GM21528 (cell line): ENCODE data around the gene EPHA6.
"Not testable (repeated sequence)": the region's sequence is repeated elsewhere in the genome, so short reads cannot be mapped to it uniquely, and the experiment has no call there.

Experiments
- ATAC-seq: cut with Tn5 transposase; IDR thresholded peaks from one replicate; pipeline ENCODE4 v1.9.1; 2021; ENCODE audit warnings: mild to moderate bottlenecking, moderate library complexity; ENCODE audit not compliant: unreplicated experiment, low FRiP score

Gene EPHA6

GRCh38 chr3:96900566-96900965 lies 86.2 kb downstream of the EPHA6 start:
- ATAC-seq = no peak

DNA sequence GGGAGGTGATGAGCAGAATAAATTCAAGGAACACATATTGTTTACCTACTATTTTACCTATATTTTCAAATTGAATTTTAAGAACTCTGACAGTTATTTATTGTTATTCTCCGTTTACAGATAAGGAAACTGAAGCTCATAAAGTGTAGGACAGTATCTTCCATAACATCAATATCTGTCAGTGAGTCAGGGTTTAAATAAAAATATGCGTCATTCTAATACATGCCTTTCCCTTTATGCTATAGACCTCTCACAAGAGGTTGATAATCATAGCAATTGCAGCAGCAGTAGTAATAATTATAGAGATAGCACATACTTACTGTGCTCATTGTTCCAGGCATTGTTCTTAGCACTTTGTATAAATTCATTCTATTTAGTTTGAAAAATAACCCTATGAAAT lies 101.1 kb downstream of the EPHA6 start:
- ATAC-seq = no peak

DNA sequence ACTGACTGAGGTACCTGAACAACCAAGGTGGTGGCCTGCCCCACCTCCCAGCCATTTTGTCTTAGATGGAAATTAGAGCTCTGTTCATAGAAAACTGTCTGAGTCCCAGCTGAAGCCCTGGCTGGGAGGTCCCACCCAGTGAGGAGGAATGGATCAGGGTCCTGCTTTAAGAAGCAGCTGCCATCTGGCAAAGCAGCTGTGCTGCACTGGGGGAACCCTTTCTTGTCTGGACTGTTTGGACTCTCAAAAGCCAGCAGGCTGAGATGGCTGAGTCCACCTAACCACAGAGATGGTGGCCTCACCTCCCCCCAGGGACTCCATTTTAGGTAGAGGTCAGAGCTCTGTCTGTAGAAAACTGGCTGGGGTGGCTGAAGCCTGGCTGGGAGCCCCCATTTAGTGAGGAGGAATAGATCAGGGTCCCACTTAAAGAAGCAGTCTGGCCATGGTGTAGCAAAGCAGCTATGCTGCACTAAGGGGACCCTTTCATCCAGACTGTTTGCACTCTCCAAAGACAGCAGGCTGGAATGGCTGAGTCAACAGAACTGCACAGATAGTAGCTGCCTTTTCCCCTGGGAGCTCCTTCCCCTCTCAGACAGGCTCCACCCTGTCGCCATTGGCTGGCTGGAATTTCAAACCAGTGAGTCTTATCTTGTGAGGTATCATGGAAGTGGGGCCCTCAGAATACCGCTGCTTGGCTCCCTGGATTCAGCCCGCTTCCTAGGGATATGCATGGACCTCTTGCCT lies 116.9 kb downstream of the EPHA6 start:
- no peak for ATAC-seq

DNA sequence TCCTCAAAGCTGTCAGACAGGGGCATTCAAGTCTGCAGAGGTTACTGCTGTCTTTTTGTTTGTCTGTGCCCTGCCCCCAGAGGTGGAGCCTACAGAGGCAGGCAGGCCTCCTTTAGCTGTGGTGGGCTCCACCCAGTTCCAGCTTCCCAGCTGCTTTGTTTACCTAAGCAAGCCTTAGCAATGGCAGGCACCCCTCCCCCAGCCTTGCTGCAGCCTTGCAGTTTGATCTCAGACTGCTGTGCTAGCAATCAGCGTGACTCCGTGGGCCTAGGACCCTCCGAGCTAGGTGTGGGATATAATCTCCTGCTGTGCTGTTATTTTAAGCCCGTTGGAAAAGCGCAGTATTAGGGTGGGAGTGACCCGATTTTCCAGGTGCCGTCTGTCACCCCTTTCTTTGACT lies 127.7 kb downstream of the EPHA6 start:
- ATAC-seq = not testable (repeated sequence)

DNA sequence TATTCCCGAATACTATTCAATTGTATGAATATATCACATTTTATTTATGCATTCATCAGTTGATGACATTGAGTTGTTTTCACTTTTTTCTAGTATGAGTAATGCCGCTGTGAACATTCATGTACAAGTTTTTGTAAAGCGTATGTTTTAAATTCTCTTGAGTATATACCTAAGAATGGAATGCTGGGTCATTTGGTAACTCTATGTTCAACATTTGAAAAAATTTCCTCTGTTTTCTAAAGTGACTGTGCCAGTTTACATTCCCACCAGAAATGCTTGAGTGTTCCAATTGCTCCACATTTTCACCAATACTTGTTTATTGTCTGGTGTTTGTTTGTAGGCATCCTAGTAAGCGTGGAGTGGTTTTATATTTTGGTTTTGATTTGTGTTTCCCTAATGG lies 144.5 kb downstream of the EPHA6 start:
- no peak for ATAC-seq

DNA sequence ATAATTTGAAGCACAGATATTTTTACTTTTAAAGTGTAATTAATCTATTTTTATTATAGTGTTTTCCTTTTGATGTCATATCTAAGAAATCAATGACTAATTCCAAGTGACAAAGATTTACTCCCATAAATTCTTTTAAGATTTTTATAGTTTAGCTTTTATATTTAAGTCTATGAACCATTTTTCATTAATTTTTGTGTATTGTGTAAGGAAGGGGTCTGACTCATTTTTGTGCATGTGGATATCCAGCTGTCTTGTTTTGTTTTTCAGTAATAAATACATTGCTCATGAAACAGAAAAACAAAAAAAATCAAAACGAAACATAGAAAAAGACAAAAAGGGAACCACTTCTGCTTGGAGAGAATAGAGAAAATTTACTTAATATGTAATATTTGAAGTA lies 145.1 kb downstream of the EPHA6 start:
- no peak for ATAC-seq

DNA sequence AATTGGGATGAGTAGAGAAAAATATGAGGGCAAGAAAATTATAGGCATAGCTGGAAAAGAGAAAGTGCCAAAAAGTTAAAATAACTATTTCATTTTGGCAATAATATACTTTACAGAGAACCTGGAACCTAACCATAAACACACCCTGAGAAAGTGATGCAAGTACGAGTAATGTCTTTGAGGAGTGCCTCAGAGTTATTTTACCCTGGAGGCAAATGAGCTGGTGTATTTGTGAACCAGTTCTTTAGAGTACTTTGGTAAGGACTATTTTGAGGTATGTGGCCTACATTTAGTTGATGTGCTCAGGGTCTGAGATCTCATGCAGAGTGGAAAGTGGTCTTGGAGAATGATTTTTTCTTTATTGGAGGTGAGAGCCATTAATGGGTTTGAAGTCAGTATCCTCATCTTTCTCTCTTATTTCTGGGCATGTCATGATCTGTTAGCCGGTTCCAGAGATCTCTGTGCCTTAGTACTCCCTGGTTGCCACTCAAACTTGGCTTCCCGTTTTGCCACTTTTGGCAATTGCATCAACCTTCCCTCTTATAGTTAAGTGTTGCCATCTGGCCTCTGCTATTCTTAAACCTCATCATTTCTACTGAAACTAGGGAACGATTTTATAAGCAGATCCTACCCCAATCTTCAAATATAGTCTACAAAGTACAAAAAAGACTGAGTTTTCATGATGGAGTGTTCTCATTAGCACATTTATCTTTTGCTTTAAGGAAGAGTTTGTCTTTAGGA lies 145.7 kb downstream of the EPHA6 start:
- ATAC-seq = no peak

- no peak for ATAC-seq
Observed at GRCh38 chr3:96960661-96961330, 146.4 kb downstream of the EPHA6 start.

- no peak for ATAC-seq
Observed at GRCh38 chr3:96961576-96961975, 147.2 kb downstream of the EPHA6 start.

- ATAC-seq = no peak
Observed at GRCh38 chr3:96966181-96966929, 152.0 kb downstream of the EPHA6 start.

GRCh38 chr3:96970211-96970610 lies 155.8 kb downstream of the EPHA6 start:
- ATAC-seq = no peak

GRCh38 chr3:96977671-96978070 lies 163.3 kb downstream of the EPHA6 start:
- ATAC-seq = no peak

DNA sequence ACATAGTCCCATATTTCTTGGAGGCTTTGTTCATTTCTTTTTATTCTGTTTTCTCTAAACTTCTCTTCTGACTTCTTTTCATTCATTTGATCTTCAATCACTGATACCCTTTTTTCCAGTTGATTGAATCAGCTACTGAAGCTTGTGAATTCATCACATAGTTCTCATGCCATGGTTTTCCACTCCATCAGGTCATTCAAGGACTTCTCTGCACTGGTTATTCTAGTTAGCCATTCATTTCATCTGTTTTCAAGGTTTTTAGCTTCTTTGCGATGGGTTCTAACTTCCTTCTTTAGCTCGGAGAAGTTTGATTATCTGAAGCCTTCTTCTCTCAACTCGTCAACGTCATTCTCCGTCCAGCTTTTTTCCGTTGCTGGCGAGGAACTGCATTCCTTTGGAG lies 169.3 kb downstream of the EPHA6 start:
- not testable (repeated sequence) for ATAC-seq

DNA sequence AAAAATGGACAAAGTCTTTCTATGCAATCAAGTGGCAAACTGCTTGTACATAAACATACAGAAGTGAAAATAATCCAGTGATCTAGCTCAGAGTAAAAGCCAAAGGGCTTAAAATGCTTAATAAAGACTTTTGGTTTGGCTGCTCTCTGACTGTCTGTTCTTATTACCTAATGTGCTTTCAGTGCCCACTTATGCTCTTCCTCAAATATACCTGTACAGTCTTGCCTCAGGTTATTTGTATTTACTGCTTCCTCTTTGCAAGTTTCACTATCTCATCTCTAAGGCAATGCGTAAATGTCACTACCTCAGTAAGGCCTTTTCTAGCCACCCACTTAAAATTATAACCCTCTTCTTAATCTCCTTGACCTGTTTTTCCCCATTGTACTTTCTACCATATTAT lies 171.8 kb downstream of the EPHA6 start:
- no peak for ATAC-seq

GRCh38 chr3:96991231-96991630 lies 176.8 kb downstream of the EPHA6 start:
- no peak for ATAC-seq

GRCh38 chr3:96991800-96992365 lies 177.5 kb downstream of the EPHA6 start:
- no peak for ATAC-seq

DNA sequence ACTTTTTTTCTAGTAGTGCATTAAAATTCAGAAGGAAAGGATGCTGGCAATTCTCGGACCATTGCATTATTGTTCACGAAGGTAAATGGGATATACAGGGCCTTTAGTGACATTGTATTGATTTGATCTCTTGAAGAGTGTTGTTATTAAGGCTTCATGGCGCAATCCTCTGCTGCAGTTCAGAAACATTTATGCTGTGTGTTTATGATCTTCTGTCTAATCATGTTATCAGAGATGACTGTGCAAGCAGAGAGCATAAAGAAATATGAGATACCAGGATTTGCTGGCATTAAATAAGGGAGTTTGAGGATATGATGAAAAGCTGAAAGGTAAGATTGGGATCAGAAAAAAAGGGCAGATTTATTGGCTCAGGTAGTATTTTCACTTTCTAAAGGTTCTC lies 180.6 kb downstream of the EPHA6 start:
- no peak for ATAC-seq

GRCh38 chr3:96996009-96996408 lies 181.6 kb downstream of the EPHA6 start:
- ATAC-seq = no peak

DNA sequence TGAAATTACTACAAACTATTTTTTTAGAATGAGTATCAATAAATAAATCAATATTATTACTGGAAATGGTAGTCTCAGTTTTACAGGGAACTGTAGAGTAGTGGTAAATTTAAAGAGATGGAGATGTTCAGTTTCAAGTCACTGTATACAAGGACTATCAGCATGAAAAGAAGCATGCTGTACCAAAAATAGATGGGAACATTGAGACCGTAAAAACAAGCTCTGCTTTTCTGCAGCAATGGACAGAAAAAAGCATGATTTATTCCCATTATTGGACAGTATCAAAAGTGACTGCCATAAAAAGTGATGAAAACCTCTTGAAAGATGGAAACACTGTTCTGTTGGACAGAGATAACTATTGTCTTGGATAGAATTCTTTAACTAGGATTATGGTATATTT lies 187.2 kb downstream of the EPHA6 start:
- ATAC-seq = no peak

DNA sequence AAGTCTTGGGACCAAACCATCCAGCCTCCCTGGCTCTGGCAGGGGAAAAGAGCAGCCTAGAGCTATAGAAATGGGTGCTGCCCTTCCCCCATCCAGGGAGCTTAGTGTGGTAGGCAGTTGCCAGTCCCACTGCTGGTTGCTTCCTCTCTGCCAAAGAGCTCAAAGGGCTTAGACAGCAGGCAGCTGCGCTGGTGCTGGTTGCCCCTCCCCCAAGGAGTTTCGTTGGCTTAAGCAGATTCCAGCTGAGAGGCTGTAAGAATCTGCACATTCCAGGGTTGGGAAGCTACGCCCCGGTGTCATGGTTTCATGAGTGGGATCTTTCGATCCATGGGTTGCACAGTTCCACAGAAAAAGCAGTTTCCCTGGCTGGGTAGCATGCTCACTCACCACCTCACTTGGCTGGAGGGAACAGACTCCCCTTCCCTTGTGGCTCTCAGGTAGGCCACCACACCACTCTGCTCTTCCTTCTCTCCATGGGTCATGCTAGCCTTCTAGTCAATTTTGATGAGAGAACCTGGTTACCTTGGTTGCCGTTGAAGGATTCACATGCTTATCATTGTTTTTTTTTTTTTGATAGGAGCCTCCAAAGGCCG lies 195.1 kb downstream of the EPHA6 start:
- ATAC-seq = no peak
